Astrocyte (in vitro differentiated cells and primary cell): Measurements from ENCODE around the gene HOXB7. TPM values are rescaled to one million over a fixed set of nuclear protein-coding genes. Genes with fewer than 3 reads are reported as not detected.

Source experiments
- DNase-seq: peaks from one replicate; pipeline ENCODE4 v3.0.0-alpha.2; 2010; ENCODE audit warnings: low read depth
- FAIRE-seq: peaks from 2 replicates; lab custom pipeline; 2011; peaks lifted over from hg19 to GRCh38; lab: Jason Lieb, UNC
- H2AFZ ChIP-seq: 2 replicates; pipeline ENCODE4 v1.6.0; 2012; ENCODE audit warnings: low read depth, low read length, inconsistent platforms
- H3K27ac ChIP-seq: 2 replicates; pipeline ENCODE4 v1.5.1; 2011; ENCODE audit warnings: low read depth, low read length, inconsistent platforms
- H3K27me3 ChIP-seq: 2 replicates; pipeline ENCODE4 v1.6.0; 2011; ENCODE audit warnings: low read length, inconsistent platforms; ENCODE audit not compliant: insufficient read depth
- H3K36me3 ChIP-seq: 2 replicates; pipeline ENCODE4 v1.5.1; 2011; ENCODE audit warnings: low read length, inconsistent platforms; ENCODE audit not compliant: insufficient read depth
- H3K4me1 ChIP-seq: 2 replicates; pipeline ENCODE4 v1.5.1; 2011; ENCODE audit warnings: low read length, inconsistent platforms; ENCODE audit not compliant: insufficient read depth
- H3K4me2 ChIP-seq: 2 replicates; pipeline ENCODE4 v1.6.0; 2012; ENCODE audit warnings: low read length, inconsistent platforms
- H3K4me3 ChIP-seq: 2 replicates; pipeline ENCODE4 v1.5.1; 2011; ENCODE audit warnings: low read depth, mild to moderate bottlenecking, low read length, inconsistent platforms; ENCODE audit not compliant: insufficient read depth
- H3K79me2 ChIP-seq: 2 replicates; pipeline ENCODE4 v1.6.0; 2012; ENCODE audit warnings: mild to moderate bottlenecking, low read length, inconsistent platforms; ENCODE audit not compliant: insufficient read depth
- H3K9ac ChIP-seq: 2 replicates; pipeline ENCODE4 v1.6.0; 2012; ENCODE audit warnings: mild to moderate bottlenecking, low read length, inconsistent platforms
- H3K9me3 ChIP-seq: 2 replicates; pipeline ENCODE4 v1.5.1; 2012; ENCODE audit warnings: low read depth, mild to moderate bottlenecking, low read length, inconsistent platforms; ENCODE audit not compliant: insufficient read depth
- H4K20me1 ChIP-seq: 2 replicates; pipeline ENCODE4 v1.6.0; 2012; ENCODE audit warnings: low read length, inconsistent platforms; ENCODE audit not compliant: insufficient read depth
- H3K27ac Mint-ChIP-seq: one replicate; pipeline ENCODE4 v1.8.0; 2021; ENCODE audit warnings: mild to moderate bottlenecking, mixed read lengths; ENCODE audit not compliant: unreplicated experiment
- H3K27me3 Mint-ChIP-seq: one replicate; pipeline ENCODE4 v1.8.0; 2021; ENCODE audit warnings: low read depth, mixed read lengths; ENCODE audit not compliant: unreplicated experiment
- H3K36me3 Mint-ChIP-seq: one replicate; pipeline ENCODE4 v1.8.0; 2021; ENCODE audit warnings: low read depth, mixed read lengths; ENCODE audit not compliant: unreplicated experiment
- H3K4me1 Mint-ChIP-seq: one replicate; pipeline ENCODE4 v1.8.0; 2021; ENCODE audit warnings: low read depth, mixed read lengths; ENCODE audit not compliant: unreplicated experiment
- H3K4me3 Mint-ChIP-seq: one replicate; pipeline ENCODE4 v1.8.0; 2021; ENCODE audit warnings: mild to moderate bottlenecking, moderate library complexity, mixed read lengths; ENCODE audit not compliant: unreplicated experiment
- H3K9me3 Mint-ChIP-seq: one replicate; pipeline ENCODE4 v1.8.0; 2021; ENCODE audit warnings: mild to moderate bottlenecking, mixed read lengths; ENCODE audit not compliant: unreplicated experiment
- CTCF ChIP-seq: IDR thresholded peaks from 2 replicates; pipeline ENCODE4 v1.5.1; 2011; ENCODE audit warnings: low read depth, mild to moderate bottlenecking, inconsistent platforms, low read length, moderate library complexity; ENCODE audit not compliant: insufficient read depth
- EZH2 ChIP-seq: IDR thresholded peaks from 2 replicates; pipeline ENCODE4 v1.6.1; 2012; ENCODE audit warnings: mild to moderate bottlenecking, low read length, inconsistent platforms; ENCODE audit not compliant: insufficient read depth
- total RNA-seq: library from RNA; stranded (reverse); gene quantifications from 2 replicates; pipeline ENCODE4 v1.2.1, GENCODE V29; 2021

Gene HOXB7
- total RNA-seq, 1 donor from 2014 or later, result not detected

- DNase-seq (no peak), FAIRE-seq (no peak)
- Histone ChIP-seq H3K9ac (no peak overlapping the region), H3K36me3 (no peaks in the 10 kb centered on the region), H3K4me3 (peak overlapping the region; percentile 20), H4K20me1 (peaks cover 4% of the 10 kb centered on the region), H2AFZ (peak overlapping the region; percentile 67), H3K4me1 (peaks cover 11% of the 10 kb centered on the region), H3K27me3 (peaks cover 97% of the 10 kb centered on the region), H3K9me3 (peaks cover 10% of the 10 kb centered on the region), H3K79me2 (no peaks in the 10 kb centered on the region), H3K27ac (no peak overlapping the region), H3K4me2 (peak overlapping the region; percentile 78)
- Mint-ChIP-seq H3K27me3 (peaks cover 86% of the 10 kb centered on the region), H3K4me1 (no peaks in the 10 kb centered on the region), H3K27ac (no peak overlapping the region), H3K4me3 (peak overlapping the region; percentile 40), H3K36me3 (peaks cover 9% of the 10 kb centered on the region), H3K9me3 (peaks cover 30% of the 10 kb centered on the region)
- no peak for TF ChIP-seq CTCF
- peak; percentile 73 for TF ChIP-seq EZH2
Measured at GRCh38 chr17:48625495-48626244, 14.9 kb upstream of the HOXB7 start.

- H3K27ac ChIP-seq, result no peak overlapping the region
- H3K4me1 ChIP-seq, result peaks cover 11% of the 10 kb centered on the region
- no peak overlapping the region for H3K4me3 ChIP-seq
- no peaks in the 10 kb centered on the region for H3K79me2 ChIP-seq
- peaks cover 12% of the 10 kb centered on the region for H3K9me3 ChIP-seq
- Mint-ChIP-seq H3K27me3 (peaks cover 86% of the 10 kb centered on the region), H3K4me1 (no peaks in the 10 kb centered on the region), H3K27ac (no peak overlapping the region), H3K36me3 (peaks cover 4% of the 10 kb centered on the region), H3K4me3 (peak overlapping the region; percentile 40), H3K9me3 (peaks cover 26% of the 10 kb centered on the region)
- peaks cover 6% of the 10 kb centered on the region for H4K20me1 ChIP-seq
- H3K27me3 ChIP-seq, result peaks cover 97% of the 10 kb centered on the region
- no peak for DNase-seq
- no peak for FAIRE-seq
- H3K4me2 ChIP-seq, result peak overlapping the region; percentile 78
- TF ChIP-seq EZH2 (peak; percentile 90), CTCF (no peak)
- no peaks in the 10 kb centered on the region for H3K36me3 ChIP-seq
- H2AFZ ChIP-seq, result peak overlapping the region; percentile 67
- no peak overlapping the region for H3K9ac ChIP-seq
Measured at GRCh38 chr17:48624544-48625494, 14.0 kb upstream of the HOXB7 start.
